Parathyroid adenoma (tissue), 2 donors: Measurements from ENCODE around the gene NDE1.

Source experiments
- H2AFZ ChIP-seq: fragments of 300-600 bp; sonication (generic); one replicate; pipeline ENCODE4 v1.7.0; 2017; ENCODE audit warnings: antibody characterized with exemption, mild to moderate bottlenecking
- H3K27ac ChIP-seq: fragments of 300-600 bp; sonication (generic); one replicate; pipeline ENCODE4 v1.7.0; 2017
- H3K27me3 ChIP-seq: fragments of 300-600 bp; sonication (generic); one replicate; pipeline ENCODE4 v1.7.0; 2017; ENCODE audit warnings: low read length; ENCODE audit not compliant: control insufficient read depth, insufficient read depth
- H3K36me3 ChIP-seq: fragments of 300-600 bp; sonication (generic); one replicate; pipeline ENCODE4 v1.7.0; 2017; ENCODE audit warnings: low read length; ENCODE audit not compliant: control insufficient read depth, insufficient read depth
- H3K4me1 ChIP-seq: fragments of 300-600 bp; sonication (generic); one replicate; pipeline ENCODE4 v1.7.0; 2017; ENCODE audit warnings: control low read depth
- H3K4me2 ChIP-seq: fragments of 300-600 bp; sonication (generic); one replicate; pipeline ENCODE4 v1.7.0; 2017; ENCODE audit warnings: low read length
- H3K4me3 ChIP-seq: fragments of 300-600 bp; sonication (generic); one replicate; pipeline ENCODE4 v1.7.0; 2017; ENCODE audit warnings: low read depth, low read length
- H3K79me2 ChIP-seq: fragments of 300-600 bp; sonication (generic); one replicate; pipeline ENCODE4 v1.7.0; 2017; ENCODE audit warnings: control low read depth
- H3K9ac ChIP-seq: fragments of 300-600 bp; sonication (generic); one replicate; pipeline ENCODE4 v1.7.0; 2017; ENCODE audit warnings: mild to moderate bottlenecking
- H3K9me3 ChIP-seq: fragments of 300-600 bp; sonication (generic); one replicate; pipeline ENCODE4 v1.7.0; 2017; ENCODE audit warnings: low read length; ENCODE audit not compliant: control insufficient read depth
- CTCF ChIP-seq: fragments of 300-600 bp; sonication (generic); IDR thresholded peaks from one replicate; pipeline ENCODE4 v1.7.0; 2017; ENCODE audit warnings: antibody characterized with exemption, mild to moderate bottlenecking
- donor health status: primary hyperparathyroidism.

The NDE1 gene

GRCh38 chr16:15775663-15776304 lies 125.7 kb downstream of the NDE1 start:
- Histone ChIP-seq H3K4me1 (no peaks in the 10 kb centered on the region), H2AFZ (no peak overlapping the region), H3K27me3 (no peaks in the 10 kb centered on the region), H3K79me2 (no peaks in the 10 kb centered on the region), H3K4me2 (no peak overlapping the region), H3K9ac (no peak overlapping the region), H3K36me3 (no peaks in the 10 kb centered on the region), H3K9me3 (no peaks in the 10 kb centered on the region), H3K4me3 (no peak overlapping the region), H3K27ac (no peak overlapping the region)
- TF ChIP-seq CTCF, result no peak
